Measurements from ENCODE around the gene ZBTB18.

- no peak for TF ChIP-seq POLR2A (IDR thresholded peaks at IDR 0.05; ENCODE audit: low read depth, low read length)
- no peak for TF ChIP-seq TAF1 (IDR thresholded peaks at IDR 0.05; ENCODE audit: low read depth, low read length)
- no peak for TF ChIP-seq POLR2AphosphoS5 (IDR thresholded peaks at IDR 0.05; ENCODE audit: low read depth, low read length)
- TF ChIP-seq SPI1 (IDR thresholded peaks at IDR 0.05; ENCODE audit: low read depth, low read length), result no peak
- no peak for TF ChIP-seq POU2F2 (IDR thresholded peaks at IDR 0.05; ENCODE audit: low read depth, low read length)
- no peak for TF ChIP-seq PAX5 (IDR thresholded peaks at IDR 0.05; ENCODE audit: insufficient read depth, low read length, severe bottlenecking)
These were observed 53.4 kb downstream of the ZBTB18 start for GRCh38 chr1:244104309-244105060.

Measured in GM12891 (cell line).